ENCODE results near the gene NACAD.

Gene NACAD

GRCh38 chr7:45055594-45056219, 33.1 kb downstream of the NACAD start:
- TF ChIP-seq CTCF (IDR thresholded peaks at IDR 0.05; ENCODE audit: extremely low read depth, missing control alignments): no peak
- DNase-seq (ENCODE audit: low spot score): no peak

- DNase-seq (ENCODE audit: low spot score): no peak
- TF ChIP-seq CTCF (IDR thresholded peaks at IDR 0.05; ENCODE audit: extremely low read depth, missing control alignments): no peak
Observed at GRCh38 chr7:45055016-45055415, 33.8 kb downstream of the NACAD start.

GRCh38 chr7:45054442-45054841, 34.3 kb downstream of the NACAD start:
- no peak for DNase-seq (ENCODE audit: low spot score)
- no peak for TF ChIP-seq CTCF (IDR thresholded peaks at IDR 0.05; ENCODE audit: extremely low read depth, missing control alignments)

- no peak for TF ChIP-seq CTCF (IDR thresholded peaks at IDR 0.05; ENCODE audit: extremely low read depth, missing control alignments)
- DNase-seq (ENCODE audit: low spot score): no peak
Observed at GRCh38 chr7:45053941-45054340, 34.8 kb downstream of the NACAD start.

GRCh38 chr7:45053401-45053800, 35.4 kb downstream of the NACAD start:
- no peak for TF ChIP-seq CTCF (IDR thresholded peaks at IDR 0.05; ENCODE audit: extremely low read depth, missing control alignments)
- no peak for DNase-seq (ENCODE audit: low spot score)

- no peak for TF ChIP-seq CTCF (IDR thresholded peaks at IDR 0.05; ENCODE audit: extremely low read depth, missing control alignments)
- DNase-seq (ENCODE audit: low spot score): no peak
Observed at GRCh38 chr7:45052011-45052410, 36.8 kb downstream of the NACAD start.

GRCh38 chr7:45050198-45050597, 38.6 kb downstream of the NACAD start:
- DNase-seq (ENCODE audit: low spot score): no peak
- no peak for TF ChIP-seq CTCF (IDR thresholded peaks at IDR 0.05; ENCODE audit: extremely low read depth, missing control alignments)

All from GM20000 (cell line).